MM.1S (cell line): ENCODE measurements around the gene BMPR2.

Experiments
- DNase-seq: peaks from one replicate; pipeline ENCODE4 v3.0.0-alpha.2; 2015
- H2AFZ ChIP-seq: fragments of 300-600 bp; sonication (generic); 2 replicates; pipeline ENCODE4 v1.6.0; 2016; ENCODE audit warnings: antibody characterized with exemption, low read length
- H3F3A ChIP-seq: fragments of 300-600 bp; sonication (generic); 2 replicates; pipeline ENCODE4 v1.6.1; 2016; ENCODE audit warnings: mild to moderate bottlenecking, antibody characterized with exemption, low read length, moderate library complexity, mixed read lengths; ENCODE audit not compliant: insufficient read depth
- H3K27ac ChIP-seq: fragments of 300-600 bp; sonication (generic); 2 replicates; pipeline ENCODE4 v1.5.1; 2016; ENCODE audit warnings: mild to moderate bottlenecking, low read length
- H3K27me3 ChIP-seq: fragments of 300-600 bp; sonication (generic); replicated peaks from 2 replicates; pipeline ENCODE4 v1.6.0; 2016; ENCODE audit warnings: low read length; ENCODE audit not compliant: insufficient read depth
- H3K36me3 ChIP-seq: fragments of 300-600 bp; sonication (generic); replicated peaks from 2 replicates; pipeline ENCODE4 v1.6.1; 2016; ENCODE audit warnings: mild to moderate bottlenecking, low read length, mixed read lengths; ENCODE audit not compliant: insufficient read depth
- H3K4me1 ChIP-seq: fragments of 300-600 bp; sonication (generic); 2 replicates; pipeline ENCODE4 v1.6.1; 2016; ENCODE audit warnings: low read length, mixed read lengths
- H3K4me2 ChIP-seq: fragments of 300-600 bp; sonication (generic); 2 replicates; pipeline ENCODE4 v1.6.0; 2016; ENCODE audit warnings: low read depth, low read length
- H3K4me3 ChIP-seq: fragments of 300-600 bp; sonication (generic); 2 replicates; pipeline ENCODE4 v1.5.1; 2016; ENCODE audit warnings: low read length, mixed read lengths
- H3K79me2 ChIP-seq: fragments of 300-600 bp; sonication (generic); 2 replicates; pipeline ENCODE4 v1.6.1; 2016; ENCODE audit warnings: mixed run types, low read length, mixed read lengths
- H3K9ac ChIP-seq: fragments of 300-600 bp; sonication (generic); 2 replicates; pipeline ENCODE4 v1.6.1; 2016; ENCODE audit warnings: low read length, mixed read lengths
- H3K9me2 ChIP-seq: fragments of 300-600 bp; sonication (generic); replicated peaks from 2 replicates; pipeline ENCODE4 v1.6.1; 2016; ENCODE audit warnings: mild to moderate bottlenecking, low read length, mixed read lengths; ENCODE audit not compliant: insufficient read depth
- H3K9me3 ChIP-seq: fragments of 300-600 bp; sonication (generic); replicated peaks from 2 replicates; pipeline ENCODE4 v1.6.1; 2016; ENCODE audit warnings: mild to moderate bottlenecking, low read length, mixed read lengths; ENCODE audit not compliant: insufficient read depth
- H4K20me1 ChIP-seq: fragments of 300-600 bp; sonication (generic); 2 replicates; pipeline ENCODE4 v1.6.1; 2016; ENCODE audit warnings: mild to moderate bottlenecking, low read length, moderate library complexity, mixed read lengths; ENCODE audit not compliant: insufficient read depth
- CTCF ChIP-seq: fragments of 300-600 bp; sonication (generic); IDR thresholded peaks from 2 replicates; pipeline ENCODE4 v1.5.1; 2016; ENCODE audit warnings: antibody characterized with exemption, low read length, mixed read lengths
- EZH2 ChIP-seq: fragments of 300-600 bp; sonication (generic); optimal IDR thresholded peaks from 2 replicates; pipeline ENCODE3; 2017; ENCODE audit warnings: low read depth, mild to moderate bottlenecking, antibody characterized with exemption, low read length, mixed read lengths
- EZH2phosphoT487 ChIP-seq: fragments of 300-600 bp; sonication (generic); IDR thresholded peaks from 2 replicates; pipeline ENCODE4 v1.6.1; 2018; ENCODE audit warnings: antibody characterized with exemption, low read length

The BMPR2 gene

DNA sequence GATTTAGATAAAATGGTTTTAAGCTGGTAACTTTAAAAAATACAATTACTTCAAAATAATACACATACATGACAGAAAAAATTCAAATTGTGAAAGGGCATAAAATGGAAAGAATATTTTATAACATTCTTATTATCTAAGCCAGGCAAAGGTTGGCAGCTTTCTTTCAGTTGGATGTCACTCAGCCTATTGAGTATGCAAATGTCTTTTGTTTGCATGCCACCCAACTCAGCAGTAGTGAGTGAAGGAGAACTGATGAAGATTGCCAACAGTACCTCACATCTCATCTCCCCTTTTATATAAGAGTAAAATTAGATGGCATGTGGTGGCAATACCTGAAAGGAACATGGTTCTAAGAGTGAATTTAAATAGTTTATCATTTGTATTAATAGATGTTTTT is 24.8 kb downstream of the BMPR2 start:
- Histone ChIP-seq H4K20me1 (no peaks in the 10 kb centered on the region), H3K79me2 (no peaks in the 10 kb centered on the region), H3F3A (no peaks in the 10 kb centered on the region), H3K36me3 (no peaks in the 10 kb centered on the region), H3K9me2 (no peaks in the 10 kb centered on the region), H3K4me2 (no peak overlapping the region), H3K27me3 (no peaks in the 10 kb centered on the region), H3K27ac (no peak overlapping the region), H3K9me3 (no peaks in the 10 kb centered on the region), H2AFZ (no peak overlapping the region), H3K9ac (no peak overlapping the region), H3K4me3 (no peak overlapping the region), H3K4me1 (no peaks in the 10 kb centered on the region)
- DNase-seq, result no peak
- TF ChIP-seq EZH2 (no peak), EZH2phosphoT487 (no peak), CTCF (no peak)

DNA sequence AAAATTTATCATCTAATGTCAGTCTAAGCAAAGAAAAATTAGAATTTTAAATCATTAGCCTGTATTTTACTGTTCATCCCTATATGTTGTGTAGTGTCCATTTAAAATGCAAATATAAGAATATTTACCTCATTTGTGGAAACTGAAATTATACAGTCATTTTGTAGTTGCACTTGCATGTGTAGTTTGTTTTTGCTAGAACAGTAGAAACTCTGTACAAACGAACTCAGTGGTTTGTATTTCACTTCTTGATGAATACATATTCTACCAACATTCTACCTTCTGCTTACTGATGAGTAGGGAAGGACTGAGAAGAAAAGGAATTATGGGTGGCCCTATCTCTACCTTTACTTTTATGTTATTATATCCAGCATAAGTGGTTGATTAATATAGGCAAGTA is 29.7 kb downstream of the BMPR2 start:
- H3K27ac ChIP-seq, result no peak overlapping the region

DNA sequence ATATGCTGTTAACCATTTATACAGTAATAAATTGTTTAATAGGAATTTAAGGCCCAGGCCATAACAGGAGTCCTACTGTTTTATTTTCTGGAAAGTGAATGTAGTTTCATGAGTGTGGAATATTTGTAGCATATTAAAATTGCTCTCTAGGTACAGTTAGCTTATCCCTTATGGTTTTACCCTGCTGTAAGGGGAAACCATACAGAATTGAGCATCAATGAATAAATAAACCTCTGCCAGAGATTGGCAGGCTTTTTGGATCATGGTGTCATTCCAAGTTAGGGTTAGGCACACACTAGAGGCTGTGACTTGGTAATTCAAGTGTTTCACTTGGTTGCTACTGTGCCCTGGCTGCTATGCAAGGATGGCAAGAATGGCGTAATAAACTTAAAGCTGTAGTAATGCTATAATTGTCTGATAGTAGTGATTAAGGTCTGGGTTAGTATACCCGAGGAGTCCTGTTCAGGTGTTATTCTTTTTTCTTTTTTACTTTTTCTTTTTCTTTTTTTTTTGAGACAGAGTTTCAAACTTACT is 30.4 kb downstream of the BMPR2 start:
- H3K27ac ChIP-seq, result no peak overlapping the region
- H3K4me3 ChIP-seq, result no peak overlapping the region
- no peaks in the 10 kb centered on the region for H3K79me2 ChIP-seq
- DNase-seq, result no peak
- H2AFZ ChIP-seq, result no peak overlapping the region
- H3K27me3 ChIP-seq, result no peaks in the 10 kb centered on the region
- H3K9me2 ChIP-seq, result no peaks in the 10 kb centered on the region
- H4K20me1 ChIP-seq, result no peaks in the 10 kb centered on the region
- H3K9me3 ChIP-seq, result no peaks in the 10 kb centered on the region
- H3K4me2 ChIP-seq, result no peak overlapping the region
- no peak overlapping the region for H3K9ac ChIP-seq
- no peaks in the 10 kb centered on the region for H3K4me1 ChIP-seq
- no peaks in the 10 kb centered on the region for H3K36me3 ChIP-seq
- TF ChIP-seq CTCF (no peak), EZH2 (no peak), EZH2phosphoT487 (no peak)
- no peaks in the 10 kb centered on the region for H3F3A ChIP-seq

More for the DNA sequence above, 29.7 kb downstream of the BMPR2 start:
- Histone ChIP-seq H2AFZ (no peak overlapping the region), H3K4me1 (no peaks in the 10 kb centered on the region), H3K4me2 (no peak overlapping the region), H3K9me3 (no peaks in the 10 kb centered on the region), H3K27me3 (no peaks in the 10 kb centered on the region), H3K4me3 (no peak overlapping the region), H3K9ac (no peak overlapping the region), H3K36me3 (no peaks in the 10 kb centered on the region), H4K20me1 (no peaks in the 10 kb centered on the region), H3F3A (no peaks in the 10 kb centered on the region), H3K79me2 (no peaks in the 10 kb centered on the region), H3K9me2 (no peaks in the 10 kb centered on the region)
- DNase-seq, result no peak
- TF ChIP-seq EZH2phosphoT487 (no peak), EZH2 (no peak), CTCF (no peak)
